HL-60 (cell line): ENCODE results near the gene AP5M1.

Experiments used
- POLR2AphosphoS5 ChIP-seq: IDR thresholded peaks from 2 replicates; pipeline ENCODE4 v1.6.1; 2012; ENCODE audit warnings: low read depth
- REST ChIP-seq: IDR thresholded peaks from 2 replicates; pipeline ENCODE4 v1.6.1; 2012; ENCODE audit warnings: low read depth; ENCODE audit not compliant: insufficient replicate concordance
- SPI1 ChIP-seq: IDR thresholded peaks from 2 replicates; pipeline ENCODE4 v1.6.1; 2012; ENCODE audit warnings: low read depth, mild to moderate bottlenecking, borderline replicate concordance
- TF ChIP-seq, protein P1 (sequence below): IDR thresholded peaks from one replicate; pipeline ENCODE4 v1.5.1; 2011; ENCODE audit warnings: low read length, control low read depth, inconsistent platforms; ENCODE audit not compliant: insufficient read depth

DNA sequence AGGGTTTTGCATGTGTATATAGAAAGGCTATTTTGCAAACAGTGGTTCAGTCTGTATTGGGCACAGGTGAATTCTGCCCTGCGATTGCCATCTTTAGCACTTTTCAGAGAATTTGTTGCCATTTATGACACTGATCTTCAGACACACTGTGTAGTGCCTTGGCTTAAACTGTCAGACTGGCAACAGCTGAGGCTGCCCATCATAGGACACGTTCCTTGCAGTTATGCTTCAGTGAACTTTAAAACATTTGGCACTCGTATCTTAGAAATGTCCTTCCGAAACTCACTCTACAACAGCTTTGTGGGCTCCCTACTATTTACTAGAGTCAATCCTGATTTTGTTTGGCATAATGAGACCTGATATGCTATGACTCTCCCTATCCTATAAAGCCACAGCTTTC is 29.1 kb downstream of the AP5M1 start:
- TF ChIP-seq, protein P1, sequence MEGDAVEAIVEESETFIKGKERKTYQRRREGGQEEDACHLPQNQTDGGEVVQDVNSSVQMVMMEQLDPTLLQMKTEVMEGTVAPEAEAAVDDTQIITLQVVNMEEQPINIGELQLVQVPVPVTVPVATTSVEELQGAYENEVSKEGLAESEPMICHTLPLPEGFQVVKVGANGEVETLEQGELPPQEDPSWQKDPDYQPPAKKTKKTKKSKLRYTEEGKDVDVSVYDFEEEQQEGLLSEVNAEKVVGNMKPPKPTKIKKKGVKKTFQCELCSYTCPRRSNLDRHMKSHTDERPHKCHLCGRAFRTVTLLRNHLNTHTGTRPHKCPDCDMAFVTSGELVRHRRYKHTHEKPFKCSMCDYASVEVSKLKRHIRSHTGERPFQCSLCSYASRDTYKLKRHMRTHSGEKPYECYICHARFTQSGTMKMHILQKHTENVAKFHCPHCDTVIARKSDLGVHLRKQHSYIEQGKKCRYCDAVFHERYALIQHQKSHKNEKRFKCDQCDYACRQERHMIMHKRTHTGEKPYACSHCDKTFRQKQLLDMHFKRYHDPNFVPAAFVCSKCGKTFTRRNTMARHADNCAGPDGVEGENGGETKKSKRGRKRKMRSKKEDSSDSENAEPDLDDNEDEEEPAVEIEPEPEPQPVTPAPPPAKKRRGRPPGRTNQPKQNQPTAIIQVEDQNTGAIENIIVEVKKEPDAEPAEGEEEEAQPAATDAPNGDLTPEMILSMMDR = no peak
- TF ChIP-seq POLR2AphosphoS5 (no peak), REST (no peak), SPI1 (no peak)
